ENCODE data around the gene NUDCD3.

DNA sequence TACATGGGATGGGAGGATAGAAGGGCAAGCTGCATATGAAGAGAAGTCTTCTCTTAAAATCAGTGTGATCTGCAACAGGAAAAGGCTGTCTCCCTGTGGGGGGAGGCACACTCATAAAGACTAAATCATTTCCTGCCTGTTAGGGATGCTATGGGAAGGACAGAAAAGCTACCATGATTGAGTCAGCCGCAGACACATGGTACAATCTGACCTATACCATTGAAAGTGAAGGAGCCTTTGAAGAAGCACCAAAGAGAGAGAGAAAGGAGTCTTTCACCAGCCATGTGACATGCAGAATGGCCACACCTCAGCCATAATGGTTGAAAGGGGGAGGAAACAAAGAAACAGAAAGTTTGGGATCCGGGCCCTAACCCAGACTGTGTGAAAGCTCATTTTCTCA, 29.1 kb downstream of the NUDCD3 start:
- TF ChIP-seq, protein P1, sequence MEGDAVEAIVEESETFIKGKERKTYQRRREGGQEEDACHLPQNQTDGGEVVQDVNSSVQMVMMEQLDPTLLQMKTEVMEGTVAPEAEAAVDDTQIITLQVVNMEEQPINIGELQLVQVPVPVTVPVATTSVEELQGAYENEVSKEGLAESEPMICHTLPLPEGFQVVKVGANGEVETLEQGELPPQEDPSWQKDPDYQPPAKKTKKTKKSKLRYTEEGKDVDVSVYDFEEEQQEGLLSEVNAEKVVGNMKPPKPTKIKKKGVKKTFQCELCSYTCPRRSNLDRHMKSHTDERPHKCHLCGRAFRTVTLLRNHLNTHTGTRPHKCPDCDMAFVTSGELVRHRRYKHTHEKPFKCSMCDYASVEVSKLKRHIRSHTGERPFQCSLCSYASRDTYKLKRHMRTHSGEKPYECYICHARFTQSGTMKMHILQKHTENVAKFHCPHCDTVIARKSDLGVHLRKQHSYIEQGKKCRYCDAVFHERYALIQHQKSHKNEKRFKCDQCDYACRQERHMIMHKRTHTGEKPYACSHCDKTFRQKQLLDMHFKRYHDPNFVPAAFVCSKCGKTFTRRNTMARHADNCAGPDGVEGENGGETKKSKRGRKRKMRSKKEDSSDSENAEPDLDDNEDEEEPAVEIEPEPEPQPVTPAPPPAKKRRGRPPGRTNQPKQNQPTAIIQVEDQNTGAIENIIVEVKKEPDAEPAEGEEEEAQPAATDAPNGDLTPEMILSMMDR (IDR thresholded peaks at IDR 0.05; ENCODE audit: insufficient read depth, low read length, poor library complexity, severe bottlenecking) = no peak
- no peak for TF ChIP-seq EZH2phosphoT487 (conservative IDR thresholded peaks at IDR 0.05; ENCODE audit: low read length)

All from SU-DHL-6 (cell line).